Kidney tubule cell (primary cell): ENCODE measurements around the gene ZNF862.

Experiments used
- DNase-seq: peaks from one replicate; pipeline ENCODE4 v3.0.0-alpha.2; 2018; ENCODE audit warnings: low spot score

ZNF862 gene

DNA sequence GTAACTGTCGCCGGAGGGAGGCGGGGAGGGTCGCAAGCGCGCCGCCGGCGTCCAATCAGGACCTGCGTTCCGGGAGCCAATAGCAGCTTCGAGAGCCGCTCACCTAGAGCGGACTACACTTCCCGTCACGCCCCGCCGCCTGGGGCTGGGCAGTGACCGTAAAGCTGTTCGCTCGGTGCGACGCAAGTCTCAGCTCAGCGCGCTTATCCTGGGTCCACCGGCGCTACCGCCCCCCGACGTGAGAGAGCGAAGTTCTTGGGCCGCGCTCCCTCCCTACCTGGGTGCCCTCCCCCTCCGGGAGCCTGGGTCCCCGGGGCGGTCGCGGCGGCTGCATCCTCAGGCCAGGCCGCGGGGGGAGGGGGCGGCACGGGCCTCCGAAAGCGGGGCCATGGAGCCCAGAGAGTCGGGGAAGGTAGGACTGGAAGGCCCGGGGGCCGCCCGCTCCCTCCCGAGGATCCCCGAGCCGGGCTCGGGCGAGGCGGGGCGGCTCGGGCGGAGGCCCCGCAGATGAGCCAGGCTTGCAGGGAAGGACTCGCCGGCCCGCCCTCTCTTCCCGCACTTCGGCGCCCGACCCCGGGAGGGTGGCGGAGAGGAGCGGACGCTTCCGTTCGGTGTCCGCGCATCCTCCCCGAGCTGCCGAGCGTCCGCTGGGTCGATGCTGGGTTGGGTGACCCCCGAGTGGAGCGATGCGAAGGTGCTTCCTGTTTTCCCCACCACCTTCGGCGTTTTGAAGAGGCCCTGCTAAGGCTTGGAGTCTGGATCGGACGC, at the start of gene ZNF862:
Gene ZNF862, plus strand, starts transcription at position 152 of the 768 bp plus-strand sequence. Its CDS starts 237 bp downstream, at position 389.
- peak; percentile 98 for DNase-seq

DNA sequence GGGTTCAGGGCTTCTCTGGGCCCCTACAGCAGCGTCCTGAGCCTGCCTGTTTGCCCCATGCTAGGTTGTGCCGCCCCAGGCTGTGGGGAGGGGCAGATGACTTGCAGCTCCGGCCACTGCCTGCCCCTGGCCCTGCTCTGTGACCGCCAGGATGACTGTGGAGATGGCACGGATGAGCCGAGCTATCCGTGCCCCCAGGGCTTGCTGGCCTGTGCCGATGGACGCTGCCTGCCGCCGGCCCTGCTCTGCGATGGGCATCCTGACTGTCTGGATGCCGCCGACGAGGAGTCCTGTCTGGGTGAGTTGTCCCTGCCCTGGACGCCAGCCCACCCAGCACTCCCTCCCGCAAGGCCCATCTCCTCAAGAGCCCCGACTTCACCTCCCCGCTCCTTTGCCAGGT, 49.1 kb upstream of the ZNF862 start:
- DNase-seq: no peak

DNA sequence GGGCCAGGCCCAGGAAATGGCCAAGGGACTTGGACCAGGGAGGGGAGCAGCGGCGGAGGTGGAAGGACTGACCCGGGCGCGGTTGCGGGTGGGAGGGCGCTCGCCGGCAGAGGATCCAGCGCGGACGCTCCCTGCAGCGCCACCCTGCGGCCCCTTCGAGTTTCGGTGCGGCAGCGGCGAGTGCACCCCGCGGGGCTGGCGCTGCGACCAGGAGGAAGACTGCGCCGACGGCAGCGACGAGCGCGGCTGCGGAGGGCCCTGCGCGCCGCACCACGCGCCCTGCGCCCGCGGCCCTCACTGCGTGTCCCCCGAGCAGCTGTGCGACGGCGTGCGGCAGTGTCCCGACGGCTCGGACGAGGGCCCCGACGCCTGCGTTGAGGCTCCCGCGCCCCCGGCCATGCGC, 48.0 kb upstream of the ZNF862 start:
- DNase-seq: peak; percentile 6

DNA sequence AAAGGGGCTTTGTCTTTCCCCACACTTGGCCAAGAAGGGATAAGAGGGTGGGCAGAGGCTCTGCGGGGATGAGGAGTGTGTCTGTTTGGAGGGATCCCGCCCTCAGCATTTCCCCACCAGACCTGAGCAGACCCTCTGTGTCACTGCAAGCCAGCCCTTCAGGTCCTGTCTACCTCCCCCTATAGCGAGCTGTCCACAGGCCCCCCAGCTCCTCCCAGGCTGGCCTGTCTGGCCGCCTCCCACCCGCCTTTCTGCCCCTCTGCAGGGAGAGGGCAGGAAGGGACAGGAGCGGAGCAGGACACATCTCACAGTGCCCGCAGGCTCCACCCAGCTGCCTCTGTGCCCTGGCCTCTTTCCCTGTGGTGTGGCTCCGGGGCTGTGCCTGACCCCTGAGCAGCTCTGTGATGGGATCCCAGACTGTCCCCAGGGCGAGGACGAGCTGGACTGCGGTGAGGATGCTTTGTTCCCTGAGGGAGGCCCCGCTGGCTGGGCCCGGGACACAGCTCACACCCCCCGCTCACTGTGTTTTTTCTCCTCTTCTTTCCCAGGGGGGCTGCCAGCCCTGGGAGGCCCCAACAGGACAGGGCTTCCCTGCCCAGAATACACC, 47.3 kb upstream of the ZNF862 start:
- no peak for DNase-seq

DNA sequence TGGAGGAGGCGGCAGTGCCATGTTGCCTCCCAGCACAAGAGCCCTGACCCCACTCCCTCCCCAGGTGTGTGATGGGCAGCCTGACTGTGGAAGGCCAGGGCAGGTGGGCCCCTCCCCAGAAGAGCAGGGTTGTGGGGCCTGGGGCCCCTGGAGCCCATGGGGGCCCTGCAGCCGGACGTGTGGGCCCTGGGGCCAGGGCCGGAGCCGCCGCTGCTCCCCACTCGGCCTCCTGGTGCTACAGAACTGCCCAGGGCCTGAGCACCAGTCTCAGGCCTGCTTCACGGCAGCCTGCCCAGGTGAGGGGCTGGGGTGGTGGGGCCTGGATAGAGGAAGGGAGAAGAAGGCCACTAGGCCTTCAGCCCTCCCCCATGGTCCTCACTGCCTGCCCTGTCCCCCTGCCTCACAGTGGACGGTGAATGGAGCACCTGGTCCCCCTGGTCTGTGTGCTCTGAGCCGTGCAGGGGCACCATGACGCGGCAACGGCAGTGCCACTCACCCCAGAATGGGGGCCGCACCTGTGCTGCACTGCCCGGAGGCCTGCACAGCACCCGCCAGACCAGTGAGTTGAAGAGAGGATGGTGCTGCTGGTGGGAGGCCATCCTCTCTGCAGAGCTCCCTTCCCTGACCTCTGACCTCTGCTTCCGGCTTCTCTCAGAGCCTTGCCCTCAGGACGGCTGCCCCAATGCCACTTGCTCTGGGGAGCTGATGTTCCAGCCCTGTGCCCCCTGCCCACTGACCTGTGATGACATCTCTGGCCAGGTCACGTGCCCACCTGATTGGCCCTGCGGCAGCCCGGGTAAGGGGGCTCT, 46.6 kb upstream of the ZNF862 start:
- no peak for DNase-seq

DNA sequence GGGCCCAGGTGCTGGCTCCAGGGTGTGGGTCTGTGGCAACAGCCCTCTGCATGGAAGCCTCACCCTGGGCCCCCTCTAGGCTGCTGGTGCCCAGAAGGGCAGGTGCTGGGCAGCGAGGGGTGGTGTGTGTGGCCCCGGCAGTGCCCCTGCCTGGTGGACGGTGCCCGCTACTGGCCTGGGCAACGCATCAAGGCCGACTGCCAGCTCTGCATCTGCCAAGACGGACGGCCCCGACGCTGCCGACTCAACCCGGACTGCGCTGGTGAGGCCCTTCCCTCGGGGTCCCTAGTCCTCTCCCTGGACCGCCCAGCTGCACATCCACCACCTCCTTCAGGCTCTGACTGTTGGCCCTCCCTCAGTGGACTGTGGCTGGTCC, 46.0 kb upstream of the ZNF862 start:
- no peak for DNase-seq

DNA sequence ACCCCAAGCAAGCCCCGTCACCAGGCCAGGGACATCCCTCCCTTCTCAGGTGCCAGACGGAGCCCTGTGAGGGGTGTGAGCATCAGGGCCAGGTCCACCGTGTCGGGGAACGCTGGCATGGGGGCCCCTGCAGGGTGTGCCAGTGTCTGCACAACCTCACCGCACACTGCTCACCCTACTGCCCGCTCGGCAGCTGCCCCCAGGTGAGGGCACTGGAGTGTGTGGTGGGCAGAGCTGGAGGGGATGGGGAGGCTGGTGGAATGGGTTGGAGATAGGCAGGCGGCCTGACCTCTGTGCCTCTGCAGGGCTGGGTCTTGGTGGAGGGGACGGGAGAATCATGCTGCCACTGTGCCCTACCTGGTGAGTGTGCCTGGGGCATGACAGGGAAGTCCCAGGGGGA, 44.9 kb upstream of the ZNF862 start:
- no peak for DNase-seq

DNA sequence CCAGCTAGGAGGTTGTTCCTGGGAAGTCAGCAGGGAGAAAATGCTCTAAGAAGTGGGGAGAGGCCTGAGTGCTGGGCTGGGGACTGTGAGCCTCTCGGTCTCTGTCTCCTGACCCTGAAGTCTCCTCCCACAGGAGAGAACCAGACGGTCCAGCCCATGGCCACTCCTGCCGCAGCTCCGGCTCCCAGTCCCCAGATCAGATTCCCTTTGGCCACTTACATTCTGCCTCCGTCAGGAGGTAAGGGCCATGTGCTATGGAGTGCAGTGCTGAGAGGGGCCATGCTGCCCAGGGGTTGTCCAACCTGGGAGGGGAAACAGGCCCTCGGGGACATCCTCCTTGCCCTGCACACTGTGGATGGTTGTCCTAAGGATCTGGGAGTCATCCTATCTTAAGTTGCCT, 43.5 kb upstream of the ZNF862 start:
- no peak for DNase-seq

DNA sequence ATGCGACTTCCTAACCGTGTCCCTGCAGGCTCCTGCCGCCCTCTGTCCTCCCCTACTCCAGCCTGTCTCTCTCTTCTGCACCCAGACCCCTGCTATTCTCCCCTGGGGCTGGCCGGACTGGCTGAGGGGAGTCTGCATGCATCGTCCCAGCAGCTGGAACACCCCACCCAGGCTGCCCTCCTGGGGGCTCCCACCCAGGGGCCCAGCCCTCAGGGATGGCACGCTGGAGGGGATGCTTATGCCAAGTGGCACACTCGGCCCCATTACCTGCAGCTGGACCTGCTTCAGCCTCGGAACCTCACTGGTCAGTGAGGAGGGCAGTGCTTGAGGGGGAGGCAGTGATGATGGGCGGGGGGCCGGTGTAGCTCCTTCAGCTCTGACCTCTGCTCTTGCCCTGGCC, 43.0 kb upstream of the ZNF862 start:
- DNase-seq: no peak

DNA sequence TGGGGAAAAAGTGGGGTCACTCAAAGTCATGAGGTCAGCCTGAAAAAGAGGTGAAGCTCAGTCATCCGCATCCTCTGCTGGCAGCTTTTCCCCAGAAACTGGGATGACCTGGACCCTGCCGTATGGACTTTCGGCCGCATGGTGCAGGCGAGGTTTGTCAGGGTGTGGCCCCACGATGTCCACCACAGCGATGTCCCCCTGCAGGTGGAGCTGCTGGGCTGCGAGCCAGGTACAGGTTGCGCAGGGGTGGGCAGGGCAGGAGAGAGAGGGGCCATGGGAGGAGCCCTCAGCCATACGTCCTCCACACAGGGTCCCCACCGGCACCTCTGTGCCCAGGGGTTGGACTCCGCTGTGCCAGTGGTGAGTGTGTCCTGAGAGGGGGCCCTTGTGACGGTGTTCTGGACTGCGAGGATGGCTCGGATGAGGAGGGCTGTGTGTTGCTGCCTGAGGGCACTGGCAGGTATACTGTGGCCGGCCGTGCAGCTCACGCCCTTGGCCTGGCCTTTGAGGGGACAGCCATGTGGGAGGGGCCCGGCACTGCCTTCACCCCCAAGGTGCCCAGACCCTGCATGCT, 41.8 kb upstream of the ZNF862 start:
- DNase-seq: no peak

DNA sequence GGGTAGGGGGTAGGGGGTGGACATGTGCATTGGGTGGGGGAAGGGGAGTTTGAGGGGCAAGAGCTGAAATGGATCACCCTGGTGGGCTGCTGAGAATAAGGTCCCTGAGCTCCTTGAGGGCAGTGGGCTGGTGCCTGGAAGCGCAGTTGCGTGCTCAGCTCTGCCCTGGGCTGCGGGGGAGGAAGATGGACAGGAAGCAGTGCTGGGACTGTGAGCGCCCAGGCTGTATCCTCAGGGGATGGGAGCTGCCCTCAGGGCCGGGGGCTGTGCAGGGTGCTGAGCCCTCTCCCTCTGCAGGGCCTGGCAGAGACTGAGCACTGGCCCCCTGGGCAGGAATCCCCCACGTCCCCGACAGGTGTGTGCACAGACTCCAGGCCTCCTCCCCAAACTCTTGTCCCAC, 40.4 kb upstream of the ZNF862 start:
- DNase-seq: no peak

DNA sequence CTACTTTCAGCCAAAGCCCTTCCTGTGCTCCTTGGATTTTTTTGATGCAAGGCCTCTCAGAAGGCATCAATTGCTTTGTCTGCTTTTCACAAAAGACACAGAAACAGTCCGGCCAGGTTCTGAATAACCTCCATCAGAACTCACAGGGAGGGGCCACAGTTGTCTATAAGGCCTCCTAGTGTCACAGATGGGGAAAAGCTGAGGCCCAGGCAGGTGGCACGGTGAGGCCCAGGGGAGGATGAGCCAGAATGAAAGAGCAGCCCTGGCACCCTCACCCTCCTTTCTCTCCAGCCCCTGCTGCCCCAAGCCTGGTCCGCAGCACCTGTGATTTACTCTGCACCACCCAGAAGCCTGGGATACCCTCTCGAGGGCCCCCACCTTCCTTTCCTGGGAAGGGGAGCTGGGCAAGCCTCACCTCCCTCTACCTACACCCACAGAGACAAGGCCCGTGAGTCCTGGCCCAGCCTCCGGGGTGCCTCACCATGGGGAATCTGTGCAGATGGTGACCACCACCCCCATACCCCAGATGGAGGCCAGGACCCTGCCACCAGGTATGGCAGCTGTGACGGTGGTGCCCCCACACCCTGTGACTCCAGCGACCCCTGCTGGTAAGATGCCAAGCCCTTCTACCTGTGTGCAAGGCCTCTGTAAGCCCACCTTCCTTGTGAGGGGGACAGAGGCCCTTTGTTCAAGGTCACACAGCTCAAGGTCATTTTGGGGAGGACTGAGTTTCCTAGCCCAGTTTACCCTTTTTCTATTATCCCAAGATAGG, 38.6 kb upstream of the ZNF862 start:
- no peak for DNase-seq

DNA sequence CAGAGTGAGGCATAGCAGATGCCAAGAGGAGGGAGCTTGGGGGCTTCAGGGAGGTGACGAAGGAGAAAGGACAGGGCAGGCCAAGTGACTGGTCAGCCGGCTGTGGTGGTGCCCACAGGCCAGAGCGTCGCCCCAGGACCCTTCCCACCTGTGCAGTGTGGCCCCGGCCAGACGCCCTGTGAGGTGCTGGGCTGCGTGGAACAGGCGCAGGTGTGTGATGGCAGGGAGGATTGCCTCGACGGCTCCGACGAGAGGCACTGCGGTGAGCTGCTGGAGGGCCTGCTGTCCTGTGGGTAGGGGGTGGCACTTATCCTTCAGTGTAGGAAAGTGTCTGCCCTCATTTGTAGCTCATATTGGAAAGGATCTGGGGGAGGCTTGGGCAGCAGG, 38.0 kb upstream of the ZNF862 start:
- DNase-seq: no peak

DNA sequence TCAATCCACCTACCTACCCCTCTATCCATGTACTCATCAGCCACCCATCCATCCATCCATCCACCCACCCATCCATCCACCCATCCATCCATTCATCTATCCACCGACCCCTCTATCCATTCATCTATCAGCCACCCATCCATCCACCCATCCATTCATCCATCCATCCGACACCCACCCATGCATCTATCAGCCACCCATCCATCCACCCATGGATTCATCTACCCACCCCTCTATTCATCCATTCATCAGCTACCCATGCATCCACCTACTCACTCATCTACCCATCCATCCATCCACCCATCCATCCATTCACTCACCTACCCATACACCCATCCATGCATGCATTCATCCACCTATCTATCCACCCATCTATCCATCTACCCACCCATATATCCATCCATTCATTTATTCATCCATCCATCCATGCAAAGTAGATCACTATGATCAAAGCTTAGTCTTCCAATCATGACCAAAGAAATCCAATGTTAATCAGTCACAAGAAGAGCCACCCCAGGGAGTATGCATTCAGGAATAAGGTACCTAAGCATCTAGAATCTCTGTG, 37.1 kb upstream of the ZNF862 start:
- DNase-seq: no peak

DNA sequence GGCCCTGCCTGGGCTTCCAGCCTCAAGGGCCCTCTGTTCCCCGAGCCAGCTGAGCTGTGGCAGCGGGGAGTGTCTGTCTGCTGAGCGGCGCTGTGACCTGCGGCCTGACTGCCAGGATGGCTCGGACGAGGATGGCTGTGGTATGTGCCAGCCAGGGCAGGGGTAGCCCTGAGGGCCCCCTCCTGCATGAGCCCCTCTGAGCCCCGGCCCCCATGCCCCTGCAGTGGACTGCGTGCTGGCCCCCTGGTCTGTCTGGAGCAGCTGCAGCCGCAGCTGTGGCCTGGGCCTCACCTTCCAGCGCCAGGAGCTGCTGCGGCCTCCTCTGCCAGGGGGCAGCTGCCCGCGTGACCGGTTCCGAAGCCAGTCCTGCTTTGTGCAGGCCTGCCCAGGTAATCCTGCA, 36.4 kb upstream of the ZNF862 start:
- no peak for DNase-seq

DNA sequence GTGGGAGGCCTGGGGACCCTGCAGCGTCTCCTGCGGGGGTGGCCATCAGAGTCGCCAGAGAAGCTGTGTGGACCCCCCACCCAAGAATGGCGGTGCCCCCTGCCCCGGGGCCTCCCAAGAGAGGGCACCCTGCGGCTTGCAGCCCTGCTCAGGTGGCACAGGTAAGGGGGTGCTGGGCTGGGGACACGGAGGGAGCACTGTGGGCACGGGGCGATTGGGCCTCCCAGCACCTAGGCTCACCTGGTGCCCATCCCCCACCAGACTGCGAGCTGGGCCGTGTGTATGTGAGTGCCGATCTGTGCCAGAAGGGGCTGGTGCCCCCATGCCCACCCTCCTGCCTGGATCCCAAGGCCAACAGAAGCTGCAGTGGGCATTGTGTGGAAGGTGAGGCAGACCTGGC, 35.2 kb upstream of the ZNF862 start:
- no peak for DNase-seq

DNA sequence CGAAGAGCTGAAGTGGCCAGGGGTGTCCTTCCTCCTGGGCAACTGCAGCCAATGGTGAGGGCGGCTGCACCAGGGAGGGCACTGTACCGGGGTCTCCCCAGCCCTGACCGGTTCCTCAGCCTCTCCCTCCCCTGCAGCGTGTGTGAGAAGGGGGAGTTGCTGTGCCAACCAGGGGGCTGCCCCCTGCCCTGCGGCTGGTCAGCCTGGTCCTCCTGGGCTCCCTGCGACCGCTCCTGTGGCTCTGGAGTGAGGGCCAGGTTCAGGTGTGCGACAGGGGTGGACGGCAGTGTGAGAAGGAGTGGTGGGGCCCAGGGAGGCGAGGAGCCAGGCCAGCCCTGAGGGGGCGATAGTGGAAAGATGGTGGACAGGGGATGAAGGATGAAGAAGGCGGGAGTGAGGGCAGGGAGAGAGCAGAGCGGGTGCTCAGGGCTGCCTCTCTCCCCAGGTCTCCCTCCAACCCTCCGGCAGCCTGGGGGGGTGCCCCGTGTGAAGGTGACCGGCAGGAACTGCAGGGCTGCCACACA, 34.6 kb upstream of the ZNF862 start:
- DNase-seq: no peak

DNA sequence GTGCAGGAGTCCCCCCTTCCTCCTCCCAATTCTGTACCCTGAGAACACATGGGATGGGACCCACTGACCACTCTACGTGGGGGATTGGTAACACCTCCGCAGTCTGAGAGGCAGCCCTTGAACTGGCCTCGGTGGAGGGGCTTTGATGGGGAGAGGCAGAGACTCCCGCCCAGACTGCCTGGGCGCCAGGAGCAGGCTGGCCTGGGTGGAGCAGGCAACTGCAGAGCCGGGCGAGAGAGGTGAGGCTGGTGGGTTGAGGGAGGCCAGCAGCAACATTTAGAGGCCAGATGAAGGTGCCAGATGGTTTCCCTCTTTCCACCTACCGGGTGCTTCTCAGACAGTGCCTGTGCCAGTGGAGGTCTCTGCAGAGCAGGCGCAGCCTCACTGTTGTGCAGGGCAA, 34.1 kb upstream of the ZNF862 start:
- DNase-seq: no peak

DNA sequence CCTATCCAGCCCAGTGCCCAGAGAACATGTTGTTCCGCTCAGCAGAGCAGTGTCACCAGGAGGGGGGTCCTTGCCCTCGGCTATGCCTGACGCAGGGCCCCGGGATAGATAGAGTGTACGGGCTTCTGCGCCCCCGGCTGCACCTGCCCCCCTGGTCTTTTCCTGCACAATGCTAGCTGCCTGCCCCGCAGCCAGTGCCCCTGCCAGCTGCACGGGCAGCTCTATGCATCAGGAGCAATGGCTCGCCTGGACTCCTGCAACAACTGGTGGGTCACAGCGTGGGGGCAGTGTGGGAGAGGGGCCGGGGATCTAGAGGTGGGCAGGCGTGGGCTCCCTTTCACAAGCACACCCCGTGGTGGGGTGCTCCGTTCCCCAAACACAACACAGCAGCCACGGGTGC, 31.4 kb upstream of the ZNF862 start:
- no peak for DNase-seq

DNA sequence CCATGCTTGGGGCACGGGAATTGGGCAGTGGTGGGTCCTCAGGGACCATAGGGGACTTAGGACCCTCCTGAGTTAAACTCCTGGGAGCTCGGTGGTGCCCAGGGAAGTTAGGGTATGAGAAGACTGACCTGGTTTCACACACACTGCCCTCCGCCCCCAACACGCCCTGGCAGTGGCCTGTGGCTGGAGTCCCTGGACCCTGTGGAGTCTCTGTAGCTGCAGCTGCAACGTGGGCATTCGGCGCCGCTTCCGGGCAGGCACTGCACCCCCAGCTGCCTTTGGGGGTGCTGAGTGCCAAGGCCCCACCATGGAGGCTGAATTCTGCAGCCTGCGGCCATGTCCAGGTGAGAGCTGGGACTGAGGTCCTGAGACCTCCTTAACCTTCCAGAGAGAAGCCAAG, 29.9 kb upstream of the ZNF862 start:
- no peak for DNase-seq

DNA sequence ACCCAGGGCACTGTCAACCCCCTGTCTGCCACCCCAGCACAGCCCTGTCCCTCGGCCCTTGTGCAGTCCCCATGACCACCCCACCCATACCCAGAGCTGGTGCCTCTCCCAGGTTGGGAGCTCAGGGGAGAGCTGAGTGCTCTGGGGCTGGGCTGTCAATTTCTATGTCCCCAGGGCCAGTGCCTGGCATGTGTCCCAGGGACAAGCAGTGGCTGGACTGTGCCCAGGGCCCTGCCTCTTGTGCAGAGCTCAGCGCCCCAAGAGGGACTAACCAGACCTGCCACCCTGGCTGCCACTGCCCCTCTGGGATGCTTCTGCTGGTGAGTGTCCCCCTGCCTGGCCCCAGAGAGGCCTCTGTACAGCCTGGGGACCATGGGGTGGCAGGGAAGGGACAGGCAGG, 29.0 kb upstream of the ZNF862 start:
- DNase-seq: no peak

DNA sequence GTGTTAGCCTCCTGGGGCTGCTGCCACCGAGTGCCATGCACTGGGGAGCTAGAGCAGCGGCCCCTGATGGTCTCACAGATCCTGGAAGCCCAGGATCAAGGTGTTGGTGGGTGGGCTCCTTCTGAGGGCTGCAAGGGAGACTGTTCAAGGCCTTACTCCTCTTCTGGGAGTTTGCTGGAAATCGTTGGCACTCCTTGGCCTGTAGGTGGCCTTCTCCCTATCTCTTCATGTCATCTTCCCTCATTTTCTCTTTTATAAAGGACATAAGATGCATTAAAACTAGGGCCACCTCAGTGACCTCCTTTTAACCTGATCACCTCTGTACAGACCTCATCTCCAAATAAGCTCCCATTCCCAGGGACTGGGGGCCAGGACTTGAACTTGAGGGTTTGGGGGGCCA, 27.0 kb upstream of the ZNF862 start:
- no peak for DNase-seq
